Tibial artery (tissue), 4 donors: ENCODE results near the gene SNAP91.
A peak's percentile ranks its signal among the peaks of the same experiment; 100 is the strongest.

ENCODE experiments used
- DNase-seq, 2 donors: peaks; one replicate each; pipeline ENCODE4 v3.0.0-alpha.2; 2019
- H3K27ac ChIP-seq, 2 donors: fragments of 200-600 bp; sonication (generic) in 1 of 2; 1 replicate in 1 of 2; 2 replicates in 1 of 2; pipeline ENCODE4 v1.5.1; 2018 to 2019; ENCODE audit warnings: mild to moderate bottlenecking in 1 of 2
- H3K27me3 ChIP-seq, 2 donors: fragments of 200-600 bp; sonication (generic) in 1 of 2; one replicate each; pipeline versions ENCODE4 v1.5.1 to v1.6.0; 2016 to 2019
- H3K36me3 ChIP-seq, 3 donors: fragments of 200-600 bp; sonication (generic) in 2 of 3; one replicate each; pipeline ENCODE4 v1.5.1; 2016 to 2019; ENCODE audit warnings: mild to moderate bottlenecking in 2 of 3
- H3K4me1 ChIP-seq, 4 donors: fragments of 200-600 bp; sonication (generic) in 2 of 4; 1 replicate in 3 of 4; 2 replicates in 1 of 4; pipeline ENCODE4 v1.5.1; 2016 to 2019
- H3K4me3 ChIP-seq, 2 donors: fragments of 200-600 bp; sonication (generic) in 1 of 2; 1 replicate in 1 of 2; 2 replicates in 1 of 2; pipeline ENCODE4 v1.5.1; 2018 to 2019; ENCODE audit warnings: mild to moderate bottlenecking in 2 of 2
- H3K9me3 ChIP-seq, 3 donors: fragments of 200-600 bp; sonication (generic) in 1 of 3; one replicate each; pipeline ENCODE4 v1.5.1; 2016 to 2019
- intact Hi-C: fragments of 100-400 bp; cut with DNase I; formaldehyde crosslinking; loops from one replicate; pipeline ENCODE4 v1.15.0; 2023; ENCODE audit warnings: low total_unique reads
- TF ChIP-seq, protein P1 (sequence below), 2 experiments: fragments of 200-600 bp in 1 of 2; fragments of 450-650 bp in 1 of 2; IDR thresholded peaks; one replicate each; pipeline ENCODE4 v1.5.1; 2017 to 2019; ENCODE audit warnings: antibody characterized with exemption in 2 of 2, mild to moderate bottlenecking in 1 of 2, moderate library complexity in 1 of 2

Gene SNAP91

DNA sequence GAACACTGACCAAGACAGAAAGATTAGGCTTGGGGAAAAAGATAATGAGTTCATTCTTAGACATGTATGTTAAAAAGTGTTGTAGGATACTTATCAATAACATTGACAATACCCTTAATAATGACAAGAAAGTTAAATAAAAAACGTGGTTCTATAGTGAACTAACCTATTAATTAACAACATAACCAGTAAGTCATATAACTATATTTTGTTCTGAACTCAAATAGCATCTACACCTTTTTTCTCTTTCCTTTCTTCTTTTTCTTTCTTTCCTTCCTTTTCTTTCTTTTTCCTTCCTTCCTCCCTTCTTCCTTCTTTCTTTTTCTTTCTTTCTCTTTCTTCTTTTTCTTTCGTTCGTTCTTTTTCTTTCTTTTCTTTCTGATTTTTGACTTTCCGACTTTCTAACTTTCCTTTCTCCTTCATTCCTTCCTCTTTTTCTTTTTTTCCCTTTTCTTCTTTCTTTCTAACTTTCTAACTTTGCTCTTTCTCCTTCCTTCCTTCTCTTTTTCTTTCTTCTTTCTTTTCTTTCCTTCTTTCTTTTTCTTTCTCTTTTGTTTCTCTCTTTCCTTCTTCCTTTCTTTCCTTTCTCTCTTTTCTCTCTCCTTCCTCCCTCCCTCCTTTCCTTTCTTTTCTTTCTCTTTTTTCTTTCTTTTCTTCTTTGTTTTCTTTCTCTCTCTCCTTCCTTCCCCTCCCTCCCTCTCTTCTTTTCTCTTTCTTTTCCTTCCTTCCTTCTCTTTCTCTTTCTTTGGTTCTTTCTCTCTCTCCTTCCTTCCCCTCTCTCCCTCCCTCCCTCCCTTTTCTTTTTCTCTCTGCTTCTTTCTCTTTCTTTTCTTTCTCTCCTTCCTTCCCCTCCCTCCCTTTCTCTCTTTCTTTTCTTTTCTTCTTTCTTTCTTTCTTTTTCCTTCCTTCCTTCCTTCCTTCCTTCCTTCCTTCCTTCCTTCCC is 172.0 kb downstream of the SNAP91 start:
- H3K9me3 ChIP-seq = no peaks in the 10 kb centered on the region
- peaks cover 0 to 6% (median 0%) of the 10 kb centered on the region in 4 donors for H3K4me1 ChIP-seq
- H3K4me3 ChIP-seq = no peak overlapping the region
- TF ChIP-seq, protein P1, sequence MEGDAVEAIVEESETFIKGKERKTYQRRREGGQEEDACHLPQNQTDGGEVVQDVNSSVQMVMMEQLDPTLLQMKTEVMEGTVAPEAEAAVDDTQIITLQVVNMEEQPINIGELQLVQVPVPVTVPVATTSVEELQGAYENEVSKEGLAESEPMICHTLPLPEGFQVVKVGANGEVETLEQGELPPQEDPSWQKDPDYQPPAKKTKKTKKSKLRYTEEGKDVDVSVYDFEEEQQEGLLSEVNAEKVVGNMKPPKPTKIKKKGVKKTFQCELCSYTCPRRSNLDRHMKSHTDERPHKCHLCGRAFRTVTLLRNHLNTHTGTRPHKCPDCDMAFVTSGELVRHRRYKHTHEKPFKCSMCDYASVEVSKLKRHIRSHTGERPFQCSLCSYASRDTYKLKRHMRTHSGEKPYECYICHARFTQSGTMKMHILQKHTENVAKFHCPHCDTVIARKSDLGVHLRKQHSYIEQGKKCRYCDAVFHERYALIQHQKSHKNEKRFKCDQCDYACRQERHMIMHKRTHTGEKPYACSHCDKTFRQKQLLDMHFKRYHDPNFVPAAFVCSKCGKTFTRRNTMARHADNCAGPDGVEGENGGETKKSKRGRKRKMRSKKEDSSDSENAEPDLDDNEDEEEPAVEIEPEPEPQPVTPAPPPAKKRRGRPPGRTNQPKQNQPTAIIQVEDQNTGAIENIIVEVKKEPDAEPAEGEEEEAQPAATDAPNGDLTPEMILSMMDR (IDR thresholded peaks at IDR 0.05) = no peak
- no peak for DNase-seq
- no peak overlapping the region for H3K27ac ChIP-seq
- no peaks in the 10 kb centered on the region for H3K36me3 ChIP-seq
- H3K27me3 ChIP-seq = no peaks in the 10 kb centered on the region
- intact Hi-C loops = no loop called here

DNA sequence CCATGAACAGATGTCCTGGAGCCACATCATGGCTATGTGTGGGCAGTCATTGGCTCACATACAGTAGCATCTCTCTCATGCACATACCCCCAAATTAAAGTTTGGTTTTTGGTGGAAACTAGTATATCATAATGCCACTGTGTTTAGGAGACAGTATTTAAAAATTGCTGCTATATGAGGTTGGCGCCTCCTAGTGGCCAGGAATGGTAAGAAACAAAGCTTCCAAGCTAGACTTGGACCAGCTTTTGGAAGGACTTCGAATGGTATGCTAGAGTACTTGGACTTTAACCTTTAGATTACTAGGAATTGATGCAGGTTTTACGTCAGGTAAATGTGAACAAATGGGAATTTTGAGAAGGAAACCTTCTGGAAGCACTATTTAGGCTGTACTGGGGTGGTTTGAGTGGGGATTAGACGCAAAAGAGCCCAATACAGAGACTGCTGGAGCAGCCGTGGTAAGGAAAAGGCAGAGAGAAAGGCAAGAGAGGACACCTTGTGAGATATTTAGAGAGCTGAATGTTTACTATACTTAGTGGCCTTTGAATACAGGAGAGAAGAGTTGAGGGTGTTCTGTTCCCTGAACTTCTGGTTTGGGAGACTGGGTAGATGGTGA is 172.8 kb downstream of the SNAP91 start:
- Histone ChIP-seq H3K27ac (no peak overlapping the region), H3K4me1 (peaks cover 0 to 6% (median 0%) of the 10 kb centered on the region in 4 donors), H3K27me3 (no peaks in the 10 kb centered on the region), H3K4me3 (no peak overlapping the region), H3K36me3 (no peaks in the 10 kb centered on the region), H3K9me3 (no peaks in the 10 kb centered on the region)
- TF ChIP-seq, protein P1 (IDR thresholded peaks at IDR 0.05) = peak; percentile 35 to 53
- DNase-seq = peak in 1 of 2 donors; percentile 57
- intact Hi-C loops = no loop called here

DNA sequence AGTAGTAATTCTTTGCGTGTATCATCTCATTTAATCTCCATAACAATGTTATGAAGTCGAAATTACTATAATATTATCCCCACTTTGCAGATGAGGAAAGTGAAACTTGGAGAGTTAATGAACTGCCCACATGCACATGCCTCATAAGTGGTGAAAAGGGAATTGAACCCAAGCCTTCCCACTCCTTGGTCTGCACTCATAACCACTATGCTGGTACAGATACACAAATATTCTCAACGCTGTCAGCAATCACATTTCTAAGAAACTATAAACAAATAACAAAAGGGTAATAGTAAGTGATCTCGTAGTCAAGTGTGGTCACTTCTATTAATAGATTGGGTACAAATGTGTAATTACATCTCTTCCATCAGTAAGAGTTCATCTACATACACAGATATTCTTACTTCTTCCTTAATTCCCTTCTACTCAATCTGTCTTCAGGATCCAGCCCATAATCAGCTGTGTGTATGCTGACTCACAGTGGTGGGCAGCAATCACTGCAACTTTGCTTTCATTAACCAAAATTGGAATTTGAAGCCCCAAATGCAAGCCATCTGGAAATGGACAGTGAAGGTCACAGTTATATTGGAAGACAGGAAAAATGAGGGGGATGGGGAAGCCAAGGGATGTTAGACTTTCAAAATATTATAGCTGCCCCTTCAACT is 190.0 kb downstream of the SNAP91 start:
- Histone ChIP-seq H3K27ac (no peak overlapping the region), H3K4me1 (peaks cover 0 to 18% (median 0%) of the 10 kb centered on the region in 4 donors), H3K4me3 (no peak overlapping the region), H3K36me3 (no peaks in the 10 kb centered on the region), H3K27me3 (no peaks in the 10 kb centered on the region), H3K9me3 (no peaks in the 10 kb centered on the region)
- TF ChIP-seq, protein P1 (IDR thresholded peaks at IDR 0.05) = peak in 1 of 2 experiments; percentile 8
- no peak for DNase-seq
- intact Hi-C loops = no loop called here

GRCh38 chr6:83517500-83517899 is 191.4 kb downstream of the SNAP91 start:
- Histone ChIP-seq H3K4me1 (peaks cover 0 to 27% (median 0%) of the 10 kb centered on the region in 4 donors), H3K27me3 (no peaks in the 10 kb centered on the region), H3K4me3 (no peak overlapping the region), H3K27ac (no peak overlapping the region), H3K36me3 (no peaks in the 10 kb centered on the region), H3K9me3 (no peaks in the 10 kb centered on the region)
- TF ChIP-seq, protein P1 (IDR thresholded peaks at IDR 0.05) = no peak
- intact Hi-C loops = no loop called here
- DNase-seq = no peak

DNA sequence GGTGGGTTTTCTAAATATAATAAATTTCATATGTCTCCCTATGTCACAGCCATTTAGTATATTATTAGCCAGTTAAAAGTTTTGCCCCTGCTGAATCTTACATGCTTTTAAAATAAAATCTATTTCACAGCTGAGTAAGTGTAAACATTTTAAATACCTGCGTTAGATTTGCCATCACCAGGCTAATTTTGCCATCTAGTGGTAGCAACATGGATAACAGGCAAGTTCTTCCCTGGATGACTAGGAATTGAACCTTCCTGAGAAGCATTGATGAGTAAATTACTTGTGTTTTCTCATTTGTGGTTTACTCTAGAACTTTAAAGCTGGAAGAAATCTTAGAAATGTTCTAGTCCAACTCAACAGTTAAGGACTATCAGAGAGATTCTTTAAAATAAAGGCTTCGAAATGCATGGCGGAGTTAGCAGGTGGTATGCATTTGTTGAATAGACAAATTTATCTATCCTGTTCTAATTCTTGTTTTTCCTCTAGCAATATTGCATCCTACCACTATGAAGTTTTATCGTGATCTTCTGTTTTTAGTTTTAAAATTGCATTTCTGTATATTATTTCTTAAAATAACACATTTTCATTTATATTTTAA is 193.9 kb downstream of the SNAP91 start:
- Histone ChIP-seq H3K36me3 (no peaks in the 10 kb centered on the region), H3K4me3 (no peak overlapping the region), H3K27me3 (no peaks in the 10 kb centered on the region), H3K4me1 (peaks cover 0 to 40% (median 6%) of the 10 kb centered on the region in 4 donors), H3K27ac (no peak overlapping the region), H3K9me3 (no peaks in the 10 kb centered on the region)
- intact Hi-C loops = loop anchor here (2.0 to 5.0 kb wide), 3 partner anchors 96 to 448 kb away; partner anchors contain the start of genes DOP1A and UBE3D
- no peak for DNase-seq
- TF ChIP-seq, protein P1 (IDR thresholded peaks at IDR 0.05) = peak; percentile 79 to 83
